IPS DF 19.7 (cell line): ENCODE measurements around the gene ZFAND2A.
"Not testable (repeated sequence)": the region's sequence is repeated elsewhere in the genome, so short reads cannot be mapped to it uniquely, and the experiment has no call there.

Experiments used
- DNase-seq: peaks from one replicate; pipeline ENCODE4 v3.0.0-alpha.2; 2013; ENCODE audit warnings: low read depth, low spot score

The ZFAND2A gene

GRCh38 chr7:1175597-1175966 is 15.6 kb upstream of the ZFAND2A start:
- no peak for DNase-seq

- no peak for DNase-seq
Observed at GRCh38 chr7:1174881-1175596, 15.0 kb upstream of the ZFAND2A start.

- no peak for DNase-seq
Observed at GRCh38 chr7:1174002-1174401, 14.0 kb upstream of the ZFAND2A start.

- no peak for DNase-seq
Observed at GRCh38 chr7:1172666-1173523, 12.9 kb upstream of the ZFAND2A start.

GRCh38 chr7:1171516-1171915 is 11.5 kb upstream of the ZFAND2A start:
- not testable (repeated sequence) for DNase-seq

GRCh38 chr7:1170741-1171501 is 10.9 kb upstream of the ZFAND2A start:
- no peak for DNase-seq

- DNase-seq: no peak
Observed at GRCh38 chr7:1169409-1170368, 9.7 kb upstream of the ZFAND2A start.

GRCh38 chr7:1168422-1168821 is 8.4 kb upstream of the ZFAND2A start:
- no peak for DNase-seq

GRCh38 chr7:1164436-1164835 is 4.4 kb upstream of the ZFAND2A start:
- no peak for DNase-seq

- no peak for DNase-seq
Observed at GRCh38 chr7:1163121-1163520, 3.1 kb upstream of the ZFAND2A start.

GRCh38 chr7:1160670-1161021 is 650 bp upstream of the ZFAND2A start:
- no peak for DNase-seq

GRCh38 chr7:1159231-1159630 is 765 bp downstream of the ZFAND2A start:
- not testable (repeated sequence) for DNase-seq

GRCh38 chr7:1158203-1159126 is 1.5 kb downstream of the ZFAND2A start:
- no peak for DNase-seq

GRCh38 chr7:1156782-1157535 is 3.0 kb downstream of the ZFAND2A start:
- no peak for DNase-seq

- DNase-seq: not testable (repeated sequence)
Observed at GRCh38 chr7:1155818-1156781, 3.9 kb downstream of the ZFAND2A start.

- DNase-seq: no peak
Observed at GRCh38 chr7:1154172-1154739, 5.7 kb downstream of the ZFAND2A start.

GRCh38 chr7:1152492-1152891 is 7.5 kb downstream of the ZFAND2A start:
- no peak for DNase-seq
